Adrenal gland (tissue), 12 donors: ENCODE measurements around the gene GPRC5A. TPM values are rescaled to one million over a fixed set of nuclear protein-coding genes. Genes with fewer than 3 reads are reported as not detected.

Source experiments
- DNase-seq, 7 donors: peaks; one replicate each; pipeline ENCODE4 v3.0.0-alpha.2; 2019 to 2020
- H3K27ac ChIP-seq, 5 donors: fragments of 200-600 bp; sonication (generic) in 4 of 5; 1 replicate in 3 of 5; 2 replicates in 2 of 5; pipeline versions ENCODE4 v1.5.1 to v1.8.0; 2016 to 2020; ENCODE audit warnings: mild to moderate bottlenecking in 1 of 5
- H3K27me3 ChIP-seq: fragments of 200-600 bp; 2 replicates; pipeline ENCODE4 v1.8.0; 2021
- H3K36me3 ChIP-seq, 2 donors: fragments of 200-600 bp; replicated peaks in 1 of 2; 1 replicate in 1 of 2; 2 replicates in 1 of 2; pipeline versions ENCODE4 v1.5.1 to v1.8.0; 2018 to 2022
- H3K4me1 ChIP-seq, 2 donors: fragments of 200-600 bp; replicated peaks in 1 of 2; 1 replicate in 1 of 2; 2 replicates in 1 of 2; pipeline versions ENCODE4 v1.5.1 to v1.8.0; 2018 to 2021
- H3K4me3 ChIP-seq, 4 donors: fragments of 200-600 bp; sonication (generic) in 3 of 4; one replicate each; pipeline ENCODE4 v1.5.1; 2016 to 2018
- H3K9me3 ChIP-seq, 3 donors: fragments of 200-600 bp; sonication (generic) in 1 of 3; replicated peaks in 1 of 3; 1 replicate in 2 of 3; 2 replicates in 1 of 3; pipeline versions ENCODE4 v1.5.1 to v1.8.0; 2016 to 2021
- POLR2A ChIP-seq, 2 donors: fragments of 450-650 bp; IDR thresholded peaks; one replicate each; pipeline ENCODE4 v1.6.1; 2017; ENCODE audit warnings: antibody characterized with exemption in 2 of 2, mild to moderate bottlenecking in 2 of 2, moderate library complexity in 1 of 2
- WGBS, 4 donors: extraction: QIAGEN DNeasy Blood & Tissue Kit in 2 of 4; methylation state at CpG; one replicate each; pipeline versions ENCODE4 v1.1.5 to v1.1.7; 2013 to 2017; 5-methylcytosine and 5-hydroxymethylcytosine counted together
- intact Hi-C, 2 donors: fragments of 100-400 bp; cut with DNase I; formaldehyde crosslinking; loops; one replicate each; pipeline versions ENCODE4 v1.14.1 to v1.15.0; 2022 to 2023
- polyA plus RNA-seq, 3 donors: library from polyadenylated mRNA; stranded (reverse); fragments of 200-250 nt in 2 of 3; fragments of 350-450 nt in 1 of 3; fragmentation: Illumina TruSeq in 1 of 3; extraction: RNeasy Lipid Tissue Mini Kit (QIAGEN cat#74804) in 1 of 3; gene quantifications; one replicate each; pipeline ENCODE4 v1.2.3, GENCODE V29; 2013 to 2014
- total RNA-seq, 9 donors: library from RNA; depleted of rRNA in 4 of 9; stranded (reverse); fragments of >200 nt in 4 of 9; fragments of 120-200 nt in 1 of 9; fragmentation: NEBNext Ultra II Directional in 1 of 9; extraction: Animal tissue kit (Norgen Biotek cat#: 25700) in 1 of 9; gene quantifications; one replicate each; pipeline versions ENCODE4 v1.1.0 to v1.2.4, GENCODE V29; 2013 to 2023
- TF ChIP-seq, protein P1 (sequence below), 6 experiments: fragments of 450-650 bp in 4 of 6; fragments of 200-600 bp in 2 of 6; sonication (generic) in 1 of 6; IDR thresholded peaks; 1 replicate in 5 of 6; 2 replicates in 1 of 6; pipeline versions ENCODE4 v1.5.1 to v1.8.0; 2016 to 2021; ENCODE audit warnings: antibody characterized with exemption in 6 of 6, mild to moderate bottlenecking in 2 of 6, moderate library complexity in 1 of 6
- donor health status: healthy with polysubstance abuse.
- donor health status: Bipolar disorder and iron deficiency.
- donor health status: DM: yes; HTN: yes; CAD: no.
- donor health status: DM: no; HTN: no; CAD: no.
- donor health status: DM: no; HTN: no; CAD: no.
- donor health status: DM: yes; HTN: yes; CAD: no.

GPRC5A gene
- total and polyA plus RNA-seq, 12 donors = 0.33 to 22.3 (median 6.2) TPM

DNA sequence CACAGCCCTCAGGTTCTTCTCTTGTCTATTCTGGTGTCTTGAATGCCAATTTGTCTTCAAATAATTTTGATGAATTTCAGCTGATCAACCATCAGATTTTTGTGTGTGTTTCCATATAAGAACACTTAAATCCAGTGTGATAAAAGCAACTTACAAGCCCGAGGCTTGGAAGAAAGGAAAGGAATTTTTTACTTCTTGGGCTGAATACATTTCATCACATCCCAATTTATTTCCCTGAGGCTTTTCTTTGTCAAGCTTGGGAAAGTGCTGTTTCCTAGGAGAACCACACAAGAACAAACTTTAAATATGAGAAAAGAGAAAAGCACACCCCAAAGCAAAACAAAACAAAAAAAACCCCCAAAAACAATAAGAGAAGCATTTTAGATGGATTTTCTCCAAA is 34.0 kb downstream of the GPRC5A start:
- H3K4me1 ChIP-seq = peaks cover 2 to 4% of the 10 kb centered on the region in 2 donors
- intact Hi-C loops = loop anchor here in 1 of 2 donors (10.0 kb wide), 1 partner anchor 169 kb away; no protein-coding TSS in a partner anchor
- H3K27me3 ChIP-seq = no peaks in the 10 kb centered on the region
- no peak overlapping the region for H3K4me3 ChIP-seq
- no peaks in the 10 kb centered on the region for H3K9me3 ChIP-seq
- H3K27ac ChIP-seq = no peak overlapping the region
- 31 to 54% (median 47%) methylated on average over 1 of the region's 1 CpG for WGBS, 4 donors
- no peaks in the 10 kb centered on the region for H3K36me3 ChIP-seq
- TF ChIP-seq, protein P1, sequence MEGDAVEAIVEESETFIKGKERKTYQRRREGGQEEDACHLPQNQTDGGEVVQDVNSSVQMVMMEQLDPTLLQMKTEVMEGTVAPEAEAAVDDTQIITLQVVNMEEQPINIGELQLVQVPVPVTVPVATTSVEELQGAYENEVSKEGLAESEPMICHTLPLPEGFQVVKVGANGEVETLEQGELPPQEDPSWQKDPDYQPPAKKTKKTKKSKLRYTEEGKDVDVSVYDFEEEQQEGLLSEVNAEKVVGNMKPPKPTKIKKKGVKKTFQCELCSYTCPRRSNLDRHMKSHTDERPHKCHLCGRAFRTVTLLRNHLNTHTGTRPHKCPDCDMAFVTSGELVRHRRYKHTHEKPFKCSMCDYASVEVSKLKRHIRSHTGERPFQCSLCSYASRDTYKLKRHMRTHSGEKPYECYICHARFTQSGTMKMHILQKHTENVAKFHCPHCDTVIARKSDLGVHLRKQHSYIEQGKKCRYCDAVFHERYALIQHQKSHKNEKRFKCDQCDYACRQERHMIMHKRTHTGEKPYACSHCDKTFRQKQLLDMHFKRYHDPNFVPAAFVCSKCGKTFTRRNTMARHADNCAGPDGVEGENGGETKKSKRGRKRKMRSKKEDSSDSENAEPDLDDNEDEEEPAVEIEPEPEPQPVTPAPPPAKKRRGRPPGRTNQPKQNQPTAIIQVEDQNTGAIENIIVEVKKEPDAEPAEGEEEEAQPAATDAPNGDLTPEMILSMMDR (IDR thresholded peaks at IDR 0.05) = no peak
- no peak for TF ChIP-seq POLR2A (IDR thresholded peaks at IDR 0.05)
- DNase-seq = no peak

DNA sequence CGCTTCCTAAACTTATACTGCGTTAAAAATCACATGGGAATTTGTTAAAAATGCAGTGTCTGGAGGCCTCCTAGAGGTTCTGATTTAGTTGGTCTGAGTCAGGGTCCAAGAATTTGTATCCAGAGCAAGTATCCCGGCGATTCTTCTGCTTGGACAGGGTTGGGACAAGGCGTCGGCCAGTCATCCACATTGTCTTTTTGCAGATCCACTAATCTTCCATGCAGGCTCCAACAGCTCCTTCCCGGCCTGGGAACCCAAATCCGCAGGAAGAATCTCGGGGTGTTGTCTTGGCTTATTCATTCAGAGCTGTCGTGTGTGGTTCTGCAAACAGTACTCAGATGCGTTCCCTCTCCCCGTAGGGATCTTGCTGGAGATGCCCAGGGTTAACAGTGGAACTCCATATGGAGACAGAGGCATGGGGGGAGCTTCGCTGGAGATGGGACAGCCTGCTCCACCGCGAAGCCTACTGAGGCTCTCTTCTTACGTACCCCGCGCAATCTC is 35.3 kb downstream of the GPRC5A start:
- Histone ChIP-seq H3K36me3 (no peaks in the 10 kb centered on the region), H3K4me1 (peaks cover 2 to 4% of the 10 kb centered on the region in 2 donors), H3K4me3 (no peak overlapping the region), H3K27me3 (no peaks in the 10 kb centered on the region), H3K27ac (no peak overlapping the region), H3K9me3 (no peaks in the 10 kb centered on the region)
- TF ChIP-seq POLR2A (IDR thresholded peaks at IDR 0.05) = no peak
- TF ChIP-seq, protein P1 (IDR thresholded peaks at IDR 0.05) = no peak
- WGBS, 4 donors = 86 to 93% (median 88%) methylated on average over 15 to 18 of the region's 18 CpGs
- intact Hi-C loops = loop anchor here in 1 of 2 donors (10.0 kb wide), 1 partner anchor 168 kb away; no protein-coding TSS in a partner anchor
- DNase-seq = peak in 1 of 7 donors; percentile 52

DNA sequence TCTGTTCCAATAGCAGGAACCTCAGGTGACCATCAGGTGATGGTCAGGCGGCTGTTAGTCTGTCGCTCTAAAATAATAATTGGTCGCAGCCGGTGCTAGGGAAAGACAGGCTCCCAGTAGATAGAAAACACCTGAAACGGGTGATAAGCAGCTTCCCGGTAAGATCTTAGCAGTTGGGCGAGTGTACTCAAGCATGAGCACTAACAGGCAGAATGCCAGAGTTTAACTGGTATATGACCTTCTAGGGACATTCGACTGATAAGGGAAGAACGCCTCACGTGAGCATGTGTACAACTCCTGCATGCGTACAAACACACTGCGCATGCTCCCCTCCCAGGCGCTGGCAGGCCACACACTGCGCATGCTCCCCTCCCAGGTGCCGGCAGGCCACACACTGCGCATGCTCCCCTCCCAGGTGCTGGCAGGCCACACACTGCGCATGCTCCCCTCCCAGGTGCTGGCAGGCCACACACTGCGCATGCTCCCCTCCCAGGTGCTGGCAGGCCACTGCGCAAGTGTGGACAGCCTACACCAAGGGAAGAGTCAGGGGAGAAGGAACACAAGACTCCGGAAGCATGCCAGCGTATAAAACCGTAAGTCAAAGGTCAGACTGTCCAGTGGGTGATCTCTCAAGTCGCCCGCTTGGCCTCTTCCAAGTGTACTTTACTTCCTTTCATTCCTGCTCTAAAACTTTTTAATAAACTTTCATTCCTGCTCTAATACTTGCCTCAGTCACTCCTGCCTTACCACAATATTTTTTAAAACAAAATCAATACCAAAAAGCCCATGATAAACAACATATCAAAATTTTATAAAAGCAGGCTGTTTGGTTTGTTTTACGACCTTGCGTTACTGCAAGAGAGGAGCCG is 36.1 kb downstream of the GPRC5A start:
- peak overlapping the region in 3 of 5 donors; percentile 60 to 74 (median 66) for H3K27ac ChIP-seq
- no peaks in the 10 kb centered on the region for H3K9me3 ChIP-seq
- H3K36me3 ChIP-seq = no peaks in the 10 kb centered on the region
- peak overlapping the region in 3 of 4 donors; percentile 22 to 45 (median 32) for H3K4me3 ChIP-seq
- H3K27me3 ChIP-seq = no peaks in the 10 kb centered on the region
- peaks cover 2 to 4% of the 10 kb centered on the region in 2 donors for H3K4me1 ChIP-seq
- 22 to 41% (median 36%) methylated on average over 20 to 27 of the region's 27 CpGs for WGBS, 4 donors
- intact Hi-C loops = loop anchor here in 1 of 2 donors (10.0 kb wide), 1 partner anchor 167 kb away; no protein-coding TSS in a partner anchor
- peak; percentile 87 to 97 (median 92) for DNase-seq
- TF ChIP-seq, protein P1 (IDR thresholded peaks at IDR 0.05) = no peak
- TF ChIP-seq POLR2A (IDR thresholded peaks at IDR 0.05) = peak; percentile 23 to 81

DNA sequence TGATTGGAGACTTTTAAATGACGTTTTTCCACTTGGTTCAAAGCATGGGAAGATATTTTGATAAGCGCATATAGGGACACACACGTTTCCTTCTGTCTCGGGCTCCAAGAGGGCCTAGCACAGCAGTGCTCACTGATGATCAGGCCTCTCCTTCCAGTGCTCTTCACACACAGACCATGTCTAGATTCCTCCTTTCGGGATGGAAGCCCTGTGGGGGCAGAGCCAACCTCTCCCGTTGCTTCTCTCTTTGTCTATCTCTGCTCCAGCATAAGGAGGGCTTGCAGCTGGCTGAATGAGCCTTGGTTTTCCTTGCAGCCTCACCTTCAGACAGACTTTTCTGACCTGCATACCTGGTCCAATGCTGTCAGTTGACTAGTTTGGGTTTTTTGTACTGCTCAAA is 38.3 kb downstream of the GPRC5A start:
- peaks cover 2 to 4% of the 10 kb centered on the region in 2 donors for H3K4me1 ChIP-seq
- 91 to 96% (median 93%) methylated on average over 6 of the region's 6 CpGs for WGBS, 4 donors
- DNase-seq = peak in 1 of 7 donors; percentile 25
- no peaks in the 10 kb centered on the region for H3K27me3 ChIP-seq
- intact Hi-C loops = loop anchor here in 1 of 2 donors (10.0 kb wide), 1 partner anchor 165 kb away; no protein-coding TSS in a partner anchor
- H3K9me3 ChIP-seq = no peaks in the 10 kb centered on the region
- TF ChIP-seq POLR2A (IDR thresholded peaks at IDR 0.05) = no peak
- TF ChIP-seq, protein P1 (IDR thresholded peaks at IDR 0.05) = no peak
- no peaks in the 10 kb centered on the region for H3K36me3 ChIP-seq
- no peak overlapping the region for H3K4me3 ChIP-seq
- no peak overlapping the region for H3K27ac ChIP-seq
